HUES48 (cell line): ENCODE results near the gene DLGAP3.

ENCODE experiments used
- H3K27ac ChIP-seq: one replicate; pipeline ENCODE4 v1.7.0; 2013; ENCODE audit warnings: low read depth, low read length, inconsistent platforms
- H3K27me3 ChIP-seq: 2 replicates; pipeline ENCODE4 v1.6.1; 2013; ENCODE audit warnings: mild to moderate bottlenecking, low read length; ENCODE audit not compliant: control insufficient read depth, insufficient read depth
- H3K36me3 ChIP-seq: 2 replicates; pipeline ENCODE4 v1.6.1; 2013; ENCODE audit warnings: low read length; ENCODE audit not compliant: control insufficient read depth, insufficient read depth
- H3K4me1 ChIP-seq: 2 replicates; pipeline ENCODE4 v1.6.1; 2013; ENCODE audit warnings: mild to moderate bottlenecking, low read length; ENCODE audit not compliant: control insufficient read depth, insufficient read depth
- H3K4me3 ChIP-seq: 2 replicates; pipeline ENCODE4 v1.5.1; 2013; ENCODE audit warnings: mild to moderate bottlenecking, low read depth, low read length
- H3K9ac ChIP-seq: 2 replicates; pipeline ENCODE4 v1.6.1; 2013; ENCODE audit warnings: mild to moderate bottlenecking, low read depth, low read length, moderate library complexity
- H3K9me3 ChIP-seq: 2 replicates; pipeline ENCODE4 v1.6.1; 2013; ENCODE audit warnings: low read length; ENCODE audit not compliant: control insufficient read depth, insufficient read depth

Gene DLGAP3

GRCh38 chr1:34917017-34917416 lies 12.4 kb downstream of the DLGAP3 start:
- Histone ChIP-seq H3K9me3 (no peaks in the 10 kb centered on the region), H3K27me3 (no peaks in the 10 kb centered on the region), H3K36me3 (no peaks in the 10 kb centered on the region), H3K4me3 (no peak overlapping the region), H3K27ac (no peak overlapping the region), H3K9ac (no peak overlapping the region), H3K4me1 (peaks cover 20% of the 10 kb centered on the region)

- H3K27me3 ChIP-seq: no peaks in the 10 kb centered on the region
- no peaks in the 10 kb centered on the region for H3K9me3 ChIP-seq
- H3K36me3 ChIP-seq: no peaks in the 10 kb centered on the region
- peaks cover 13% of the 10 kb centered on the region for H3K4me1 ChIP-seq
- H3K27ac ChIP-seq: no peak overlapping the region
- H3K9ac ChIP-seq: no peak overlapping the region
- H3K4me3 ChIP-seq: no peak overlapping the region
These were observed 13.3 kb downstream of the DLGAP3 start for GRCh38 chr1:34916104-34916503.

GRCh38 chr1:34915521-34915920 lies 13.9 kb downstream of the DLGAP3 start:
- H3K27me3 ChIP-seq: no peaks in the 10 kb centered on the region
- no peak overlapping the region for H3K4me3 ChIP-seq
- H3K9ac ChIP-seq: no peak overlapping the region
- H3K27ac ChIP-seq: no peak overlapping the region
- H3K9me3 ChIP-seq: no peaks in the 10 kb centered on the region
- peaks cover 10% of the 10 kb centered on the region for H3K4me1 ChIP-seq
- H3K36me3 ChIP-seq: no peaks in the 10 kb centered on the region

- Histone ChIP-seq H3K36me3 (no peaks in the 10 kb centered on the region), H3K27me3 (no peaks in the 10 kb centered on the region), H3K4me1 (peaks cover 10% of the 10 kb centered on the region), H3K9me3 (no peaks in the 10 kb centered on the region), H3K9ac (no peak overlapping the region), H3K4me3 (no peak overlapping the region), H3K27ac (no peak overlapping the region)
These were observed 14.5 kb downstream of the DLGAP3 start for GRCh38 chr1:34914958-34915357.

GRCh38 chr1:34911465-34911864 lies 18.0 kb downstream of the DLGAP3 start:
- Histone ChIP-seq H3K4me3 (no peak overlapping the region), H3K4me1 (no peaks in the 10 kb centered on the region), H3K27me3 (no peaks in the 10 kb centered on the region; the same call in none of the 2 replicates), H3K9me3 (no peaks in the 10 kb centered on the region), H3K27ac (no peak overlapping the region), H3K36me3 (no peaks in the 10 kb centered on the region), H3K9ac (no peak overlapping the region)

GRCh38 chr1:34910425-34910824 lies 19.0 kb downstream of the DLGAP3 start:
- Histone ChIP-seq H3K36me3 (no peaks in the 10 kb centered on the region), H3K9me3 (no peaks in the 10 kb centered on the region), H3K27ac (no peak overlapping the region), H3K9ac (no peak overlapping the region), H3K4me3 (no peak overlapping the region), H3K4me1 (no peaks in the 10 kb centered on the region), H3K27me3 (no peaks in the 10 kb centered on the region; the same call in none of the 2 replicates)

- no peak overlapping the region for H3K9ac ChIP-seq
- no peak overlapping the region for H3K4me3 ChIP-seq
- no peaks in the 10 kb centered on the region for H3K36me3 ChIP-seq
- H3K4me1 ChIP-seq: no peaks in the 10 kb centered on the region
- no peaks in the 10 kb centered on the region for H3K9me3 ChIP-seq
- H3K27me3 ChIP-seq: no peaks in the 10 kb centered on the region; the same call in none of the 2 replicates
- no peak overlapping the region for H3K27ac ChIP-seq
These were observed 21.1 kb downstream of the DLGAP3 start for GRCh38 chr1:34908369-34908768.

- Histone ChIP-seq H3K36me3 (no peaks in the 10 kb centered on the region), H3K27ac (no peak overlapping the region), H3K4me3 (no peak overlapping the region), H3K4me1 (no peaks in the 10 kb centered on the region), H3K27me3 (no peaks in the 10 kb centered on the region; the same call in none of the 2 replicates), H3K9me3 (no peaks in the 10 kb centered on the region), H3K9ac (no peak overlapping the region)
These were observed 21.9 kb downstream of the DLGAP3 start for GRCh38 chr1:34907487-34908090.

GRCh38 chr1:34906756-34907155 lies 22.7 kb downstream of the DLGAP3 start:
- Histone ChIP-seq H3K36me3 (no peaks in the 10 kb centered on the region), H3K27ac (no peak overlapping the region), H3K27me3 (no peaks in the 10 kb centered on the region; the same call in none of the 2 replicates), H3K9me3 (no peaks in the 10 kb centered on the region), H3K4me1 (no peaks in the 10 kb centered on the region), H3K4me3 (no peak overlapping the region), H3K9ac (no peak overlapping the region)

- Histone ChIP-seq H3K9ac (no peak overlapping the region), H3K27me3 (no peaks in the 10 kb centered on the region; the same call in none of the 2 replicates), H3K9me3 (no peaks in the 10 kb centered on the region), H3K27ac (no peak overlapping the region), H3K4me3 (no peak overlapping the region), H3K4me1 (no peaks in the 10 kb centered on the region), H3K36me3 (no peaks in the 10 kb centered on the region)
These were observed 23.2 kb downstream of the DLGAP3 start for GRCh38 chr1:34906222-34906621.

- Histone ChIP-seq H3K4me1 (no peaks in the 10 kb centered on the region), H3K27ac (no peak overlapping the region), H3K36me3 (no peaks in the 10 kb centered on the region), H3K27me3 (no peaks in the 10 kb centered on the region; the same call in none of the 2 replicates), H3K4me3 (no peak overlapping the region), H3K9ac (no peak overlapping the region), H3K9me3 (no peaks in the 10 kb centered on the region)
These were observed 24.4 kb downstream of the DLGAP3 start for GRCh38 chr1:34905098-34905459.
